ENCODE data around the gene ATXN1. TPM values are rescaled to one million over a fixed set of nuclear protein-coding genes. Genes with fewer than 3 reads are reported as not detected.

The ATXN1 gene
- total and polyA plus RNA-seq, 2 of the 13 experiments (the other 11 are each of a cell fraction or from before 2014, with no cell fraction given) = 20.7 to 39.5 TPM

GRCh38 chr6:16567071-16567470 is 194.2 kb downstream of the ATXN1 start:
- 94% methylated on average over 1 of the region's 1 CpG for WGBS (ENCODE audit: low lambda C conversion rate)
- peaks cover 20% of the 10 kb centered on the region for H3K4me1 ChIP-seq (ENCODE audit: insufficient read depth, low read length)
- ATAC-seq (no peak), FAIRE-seq (no peak), DNase-seq (ENCODE audit: low spot score) (no peak)
- no peak overlapping the region for H3K27ac ChIP-seq (ENCODE audit: extremely low read length, insufficient read depth, low read length)
- in situ Hi-C loops (cut with HindIII; ENCODE audit: extremely low pct_ligation_motif_present, low pct_unique_long_range_greater_than_20kb) = no loop called here
- TF ChIP-seq HDAC1 (CRISPR knock-in tag; IDR thresholded peaks at IDR 0.05) = no peak
- no peak for TF ChIP-seq ZNF770 (CRISPR knock-in tag; IDR thresholded peaks at IDR 0.05)
- no peak for TF ChIP-seq MTF1 (CRISPR knock-in tag; IDR thresholded peaks at IDR 0.05)
- no peak for TF ChIP-seq PRMT3 (CRISPR knock-in tag; IDR thresholded peaks at IDR 0.05; ENCODE audit: borderline replicate concordance, low read depth)
- TF ChIP-seq YY1 (IDR thresholded peaks at IDR 0.05; ENCODE audit: insufficient read depth, insufficient replicate concordance, low read depth, low read length) = no peak
- H3K36me3 ChIP-seq (replicated peaks in 1 of 2; ENCODE audit: control insufficient read depth in 1 of 2, insufficient read depth in 2 of 2, low read length in 2 of 2) = peaks cover 3 to 9% of the 10 kb centered on the region in 2 experiments; a peak in 4 of 5 replicates
- CTCF ChIA-PET (ENCODE audit: low intra/inter-chr PET ratio, low total read pairs) = no interaction called here
- no peak overlapping the region for H2AFZ ChIP-seq (ENCODE audit: low read length)
- no peak overlapping the region for H3K9ac ChIP-seq (ENCODE audit: insufficient read depth, low read depth, low read length)
- BruUV-seq (replicated peaks) = no TSS peak
- intact Hi-C loops (cut with micrococcal nuclease; ENCODE audit: unreplicated experiment) = no loop called here
- H3K4me2 ChIP-seq (ENCODE audit: low read depth, low read length) = no peak overlapping the region
- no peaks in the 10 kb centered on the region for H4K20me1 ChIP-seq (ENCODE audit: insufficient read depth, low read length)
- H3K4me3 ChIP-seq (replicated peaks in 1 of 3; ENCODE audit: insufficient read depth in 1 of 3, low read depth in 2 of 3, low read length in 3 of 3) = no peak overlapping the region
- POLR2A ChIA-PET = interaction anchor here (0.6 kb wide), 1 partner anchor 194 kb away, joined by 3 read pairs; the partner anchor contains the start of gene ATXN1
- no peaks in the 10 kb centered on the region for H3K79me2 ChIP-seq (ENCODE audit: insufficient read depth, low read length)
- H3K27me3 ChIP-seq (ENCODE audit: control insufficient read depth in 1 of 2, insufficient read depth in 2 of 2, low read length in 2 of 2) = no peaks in the 10 kb centered on the region
- H3K9me3 ChIP-seq (ENCODE audit: low read length) = no peaks in the 10 kb centered on the region

- WGBS (ENCODE audit: low lambda C conversion rate) = 97% methylated on average over 2 of the region's 2 CpGs
- Histone ChIP-seq H3K4me1 (ENCODE audit: insufficient read depth, low read length) (peaks cover 16% of the 10 kb centered on the region), H3K27me3 (ENCODE audit: control insufficient read depth in 1 of 2, insufficient read depth in 2 of 2, low read length in 2 of 2) (no peaks in the 10 kb centered on the region), H4K20me1 (ENCODE audit: insufficient read depth, low read length) (no peaks in the 10 kb centered on the region), H3K9ac (ENCODE audit: insufficient read depth, low read depth, low read length) (no peak overlapping the region), H3K36me3 (replicated peaks in 1 of 2; ENCODE audit: control insufficient read depth in 1 of 2, insufficient read depth in 2 of 2, low read length in 2 of 2) (peaks cover 3 to 9% of the 10 kb centered on the region in 2 experiments; a peak in 4 of 5 replicates), H3K27ac (ENCODE audit: extremely low read length, insufficient read depth, low read length) (no peak overlapping the region), H3K9me3 (ENCODE audit: low read length) (no peaks in the 10 kb centered on the region), H2AFZ (ENCODE audit: low read length) (no peak overlapping the region), H3K79me2 (ENCODE audit: insufficient read depth, low read length) (no peaks in the 10 kb centered on the region), H3K4me3 (replicated peaks in 1 of 3; ENCODE audit: insufficient read depth in 1 of 3, low read depth in 2 of 3, low read length in 3 of 3) (no peak overlapping the region), H3K4me2 (ENCODE audit: low read depth, low read length) (no peak overlapping the region)
- in situ Hi-C loops (cut with HindIII; ENCODE audit: extremely low pct_ligation_motif_present, low pct_unique_long_range_greater_than_20kb) = no loop called here
- FAIRE-seq (no peak), DNase-seq (ENCODE audit: low spot score) (no peak), ATAC-seq (no peak)
- ChIA-PET POLR2A (no interaction called here), CTCF (ENCODE audit: low intra/inter-chr PET ratio, low total read pairs) (no interaction called here)
- intact Hi-C loops (cut with micrococcal nuclease; ENCODE audit: unreplicated experiment) = no loop called here
- no TSS peak for BruUV-seq (replicated peaks)
- TF ChIP-seq NRL (CRISPR knock-in tag; IDR thresholded peaks at IDR 0.05; ENCODE audit: borderline replicate concordance) = no peak
- no peak for TF ChIP-seq ZNF441 (CRISPR knock-in tag; IDR thresholded peaks at IDR 0.05; ENCODE audit: borderline replicate concordance)
- no peak for TF ChIP-seq RNF2 (conservative IDR thresholded peaks at IDR 0.05; ENCODE audit: low read depth)
- TF ChIP-seq ZNF260 (CRISPR knock-in tag; IDR thresholded peaks at IDR 0.05; ENCODE audit: borderline replicate concordance, low read depth) = no peak
- TF ChIP-seq ZNF687 (CRISPR knock-in tag; IDR thresholded peaks at IDR 0.05) = no peak
- TF ChIP-seq MAX (IDR thresholded peaks at IDR 0.05) = no peak
- TF ChIP-seq ZC3H4 (CRISPR knock-in tag; IDR thresholded peaks at IDR 0.05; ENCODE audit: borderline replicate concordance) = no peak
Measured at GRCh38 chr6:16564436-16564835, 196.8 kb downstream of the ATXN1 start.
